Hepatocyte (in vitro differentiated cells): ENCODE data around the gene GCNT2. TPM values are rescaled to one million over a fixed set of nuclear protein-coding genes. Genes with fewer than 3 reads are reported as not detected.

ENCODE experiments used
- DNase-seq: peaks from one replicate; pipeline ENCODE4 v3.0.0-alpha.2; 2016; ENCODE audit warnings: low spot score
- H2AFZ ChIP-seq: fragments of 200-600 bp; sonication (generic); 2 replicates; pipeline ENCODE4 v1.6.0; 2016; ENCODE audit warnings: antibody characterized with exemption, mild to moderate bottlenecking
- H3K27ac ChIP-seq: fragments of 200-600 bp; sonication (generic); 2 replicates; pipeline ENCODE4 v1.5.1; 2016; ENCODE audit warnings: mild to moderate bottlenecking
- H3K27me3 ChIP-seq: fragments of 200-600 bp; sonication (generic); 2 replicates; pipeline ENCODE4 v1.6.1; 2016
- H3K36me3 ChIP-seq: fragments of 200-600 bp; sonication (generic); replicated peaks from 2 replicates; pipeline ENCODE4 v1.5.1; 2016; ENCODE audit warnings: low read depth; ENCODE audit not compliant: insufficient read depth
- H3K4me1 ChIP-seq: fragments of 200-600 bp; sonication (generic); 2 replicates; pipeline ENCODE4 v1.5.1; 2016; ENCODE audit warnings: mild to moderate bottlenecking, moderate library complexity; ENCODE audit not compliant: insufficient read depth
- H3K4me2 ChIP-seq: fragments of 200-600 bp; sonication (generic); 2 replicates; pipeline ENCODE4 v1.6.0; 2016
- H3K4me3 ChIP-seq: fragments of 200-600 bp; sonication (generic); 2 replicates; pipeline ENCODE4 v1.5.1; 2016; ENCODE audit warnings: mild to moderate bottlenecking
- H3K79me2 ChIP-seq: fragments of 200-600 bp; sonication (generic); 2 replicates; pipeline ENCODE4 v1.6.0; 2017; ENCODE audit warnings: mild to moderate bottlenecking
- H3K9me2 ChIP-seq: fragments of 200-600 bp; sonication (generic); replicated peaks from 2 replicates; pipeline ENCODE4 v1.6.0; 2017; ENCODE audit warnings: mild to moderate bottlenecking; ENCODE audit not compliant: insufficient read depth
- H3K9me3 ChIP-seq: fragments of 200-600 bp; sonication (generic); 2 replicates; pipeline ENCODE4 v1.5.1; 2016; ENCODE audit warnings: low read depth, mild to moderate bottlenecking
- H4K20me1 ChIP-seq: fragments of 200-600 bp; sonication (generic); 2 replicates; pipeline ENCODE4 v1.6.0; 2016; ENCODE audit warnings: mild to moderate bottlenecking; ENCODE audit not compliant: insufficient read depth, poor library complexity, severe bottlenecking
- EZH2 ChIP-seq: fragments of 200-600 bp; sonication (generic); IDR thresholded peaks from 2 replicates; pipeline ENCODE4 v1.6.1; 2016; ENCODE audit warnings: antibody characterized with exemption, mild to moderate bottlenecking, borderline replicate concordance
- EZH2phosphoT487 ChIP-seq: fragments of 200-600 bp; sonication (generic); IDR thresholded peaks from one replicate; pipeline ENCODE4 v1.6.1; 2018; ENCODE audit warnings: antibody characterized with exemption, mild to moderate bottlenecking, low read depth, moderate library complexity; ENCODE audit not compliant: unreplicated experiment, severe bottlenecking
- WGBS: methylation state at CpG from one replicate; pipeline ENCODE4 v1.1.6; 2016; ENCODE audit warnings: low lambda C conversion rate; ENCODE audit errors: missing lambda C conversion rate; 5-methylcytosine and 5-hydroxymethylcytosine counted together
- polyA plus RNA-seq: library from polyadenylated mRNA; unstranded; fragments of >200 nt; fragmentation: Nextera tagmentation; extraction: Ambion mirVana; gene quantifications from 2 replicates; pipeline ENCODE4 v1.2.1, GENCODE V29; 2016
- total RNA-seq: library from RNA; depleted of rRNA; stranded (reverse); fragments of >200 nt; gene quantifications from 2 replicates; pipeline ENCODE4 v1.2.3, GENCODE V29; 2014
- TF ChIP-seq, protein P1 (sequence below): fragments of 200-600 bp; sonication (generic); IDR thresholded peaks from 2 replicates; pipeline ENCODE4 v1.5.1; 2016; ENCODE audit warnings: antibody characterized with exemption, mild to moderate bottlenecking; ENCODE audit not compliant: poor library complexity

Gene GCNT2
- 36.4 and 39.3 TPM in 2 replicates for total RNA-seq
- polyA plus RNA-seq = 16.3 and 25.9 TPM in 2 replicates

DNA sequence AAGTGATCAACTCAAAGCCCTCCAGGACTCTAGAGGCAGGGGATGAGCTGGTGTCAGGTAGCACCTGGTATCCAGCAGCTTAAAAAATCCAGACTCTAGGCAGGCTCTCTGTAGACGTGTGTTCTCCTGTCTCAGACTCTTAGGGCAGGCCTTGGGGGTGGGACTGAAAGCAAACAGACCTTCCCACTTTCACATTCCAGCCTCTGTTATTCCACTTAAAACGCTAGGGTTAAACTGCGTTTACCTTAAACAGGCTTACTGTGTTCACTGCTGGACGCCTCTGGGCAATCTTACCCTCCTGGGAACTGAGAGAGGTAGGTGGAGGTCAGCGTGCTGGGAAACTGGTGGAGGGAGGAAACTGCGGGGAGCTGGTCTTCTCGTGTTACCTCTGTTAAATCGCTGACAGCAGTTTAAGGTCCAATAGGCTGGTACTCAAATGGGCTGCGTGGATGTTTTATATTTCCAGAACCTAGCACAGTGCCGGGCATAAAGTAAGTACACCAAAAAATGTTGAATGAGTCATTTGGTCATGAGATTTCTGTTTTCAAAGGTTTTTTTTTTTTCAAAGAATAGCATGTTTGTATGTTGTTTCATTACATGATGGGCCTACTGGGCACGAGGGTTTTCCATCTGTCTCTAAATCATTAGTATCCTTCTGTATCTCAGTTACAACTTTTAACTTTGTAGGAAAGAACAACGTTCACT, at the start of gene GCNT2:
GCNT2 (plus strand) TSS at position 248 of the 705 bp plus-strand sequence. CDS start 7,561 bp downstream, outside the sequence.
- no peak for TF ChIP-seq EZH2phosphoT487
- TF ChIP-seq EZH2 = no peak
- TF ChIP-seq, protein P1, sequence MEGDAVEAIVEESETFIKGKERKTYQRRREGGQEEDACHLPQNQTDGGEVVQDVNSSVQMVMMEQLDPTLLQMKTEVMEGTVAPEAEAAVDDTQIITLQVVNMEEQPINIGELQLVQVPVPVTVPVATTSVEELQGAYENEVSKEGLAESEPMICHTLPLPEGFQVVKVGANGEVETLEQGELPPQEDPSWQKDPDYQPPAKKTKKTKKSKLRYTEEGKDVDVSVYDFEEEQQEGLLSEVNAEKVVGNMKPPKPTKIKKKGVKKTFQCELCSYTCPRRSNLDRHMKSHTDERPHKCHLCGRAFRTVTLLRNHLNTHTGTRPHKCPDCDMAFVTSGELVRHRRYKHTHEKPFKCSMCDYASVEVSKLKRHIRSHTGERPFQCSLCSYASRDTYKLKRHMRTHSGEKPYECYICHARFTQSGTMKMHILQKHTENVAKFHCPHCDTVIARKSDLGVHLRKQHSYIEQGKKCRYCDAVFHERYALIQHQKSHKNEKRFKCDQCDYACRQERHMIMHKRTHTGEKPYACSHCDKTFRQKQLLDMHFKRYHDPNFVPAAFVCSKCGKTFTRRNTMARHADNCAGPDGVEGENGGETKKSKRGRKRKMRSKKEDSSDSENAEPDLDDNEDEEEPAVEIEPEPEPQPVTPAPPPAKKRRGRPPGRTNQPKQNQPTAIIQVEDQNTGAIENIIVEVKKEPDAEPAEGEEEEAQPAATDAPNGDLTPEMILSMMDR = no peak
- Histone ChIP-seq H3K4me1 (peaks cover 6% of the 10 kb centered on the region), H3K27me3 (no peaks in the 10 kb centered on the region), H3K9me3 (no peaks in the 10 kb centered on the region), H3K4me3 (peak within 1 kb of the TSS; percentile 8), H3K4me2 (peak within 1 kb of the TSS; percentile 60), H3K9me2 (no peaks in the 10 kb centered on the region), H3K36me3 (no peaks in the 10 kb centered on the region), H3K79me2 (peaks cover 27% of the 10 kb centered on the region), H2AFZ (peak within 1 kb of the TSS; percentile 13), H4K20me1 (no peaks in the 10 kb centered on the region), H3K27ac (peak within 1 kb of the TSS; percentile 91)
- DNase-seq = peak; percentile 83
- WGBS = 6% methylated on average over 12 of the region's 12 CpGs

DNA sequence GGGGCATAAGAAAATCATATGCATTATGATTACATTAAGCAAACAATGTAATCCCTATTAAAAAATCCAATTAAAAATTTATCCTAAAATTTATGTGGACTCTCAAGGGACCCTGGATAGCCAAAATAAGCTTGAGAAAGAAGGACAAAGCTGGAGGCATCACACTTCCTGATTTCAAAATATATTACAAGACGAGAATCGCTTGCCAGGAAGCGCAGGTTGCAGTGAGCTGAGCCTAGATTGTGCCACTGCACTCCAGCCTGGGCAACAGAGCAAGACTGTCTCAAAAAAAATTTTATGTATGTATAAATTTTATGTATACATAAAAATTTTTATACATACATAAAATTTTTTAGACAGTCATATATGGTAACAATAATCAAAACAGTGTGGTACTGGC, 48.5 kb upstream of the GCNT2 start:
- H2AFZ ChIP-seq = no peak overlapping the region
- 97% methylated on average over 3 of the region's 3 CpGs for WGBS
- no peaks in the 10 kb centered on the region for H3K27me3 ChIP-seq
- H3K4me1 ChIP-seq = no peaks in the 10 kb centered on the region
- no peaks in the 10 kb centered on the region for H3K9me2 ChIP-seq
- H3K4me3 ChIP-seq = no peak overlapping the region
- H3K79me2 ChIP-seq = no peaks in the 10 kb centered on the region
- no peaks in the 10 kb centered on the region for H3K36me3 ChIP-seq
- no peak overlapping the region for H3K27ac ChIP-seq
- H4K20me1 ChIP-seq = no peaks in the 10 kb centered on the region
- no peak for DNase-seq
- H3K9me3 ChIP-seq = no peaks in the 10 kb centered on the region
- TF ChIP-seq, protein P1 = no peak
- TF ChIP-seq EZH2 = no peak
- TF ChIP-seq EZH2phosphoT487 = no peak
- H3K4me2 ChIP-seq = no peak overlapping the region

DNA sequence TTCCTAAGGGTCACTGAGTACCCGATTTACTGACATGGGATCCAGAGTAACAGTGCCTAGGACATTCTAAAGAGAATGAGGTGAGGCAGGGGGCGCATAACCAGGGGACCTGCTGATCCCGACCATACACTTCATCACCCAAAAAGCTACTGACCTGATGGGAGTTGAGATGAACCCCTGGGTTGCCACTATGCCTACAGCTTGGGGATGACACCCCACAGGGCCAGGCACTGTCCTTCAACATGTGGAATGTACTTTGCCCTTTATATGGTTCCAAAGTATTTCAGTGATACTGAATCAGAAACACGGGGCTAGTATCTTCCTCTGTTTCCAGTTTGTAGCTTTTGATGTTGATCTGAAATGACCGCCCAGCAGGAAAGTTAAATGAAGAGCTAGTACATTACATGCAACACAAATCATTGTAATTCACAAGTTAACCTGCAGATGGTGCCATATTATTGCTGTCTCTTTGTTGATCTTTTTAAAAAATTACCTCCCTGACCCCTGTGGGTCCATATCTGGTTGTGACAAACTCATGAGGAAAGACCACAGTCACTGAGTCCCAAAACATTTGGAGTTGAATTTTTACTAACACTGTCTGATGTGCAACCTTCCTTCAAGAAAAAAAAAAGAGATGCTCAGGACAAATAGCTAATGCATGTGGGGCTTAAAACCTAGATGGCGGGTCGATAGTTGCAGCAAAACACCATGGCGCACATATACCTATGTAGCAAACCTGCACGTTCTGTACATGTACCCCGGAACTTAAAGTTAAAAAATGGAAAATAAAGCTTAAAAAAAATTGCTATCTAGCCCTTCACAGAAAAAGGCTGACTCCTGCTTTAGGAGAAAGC, 42.7 kb upstream of the GCNT2 start:
- no peaks in the 10 kb centered on the region for H3K4me1 ChIP-seq
- H3K79me2 ChIP-seq = no peaks in the 10 kb centered on the region
- H3K27me3 ChIP-seq = no peaks in the 10 kb centered on the region
- H4K20me1 ChIP-seq = no peaks in the 10 kb centered on the region
- DNase-seq = peak; percentile 61
- H3K27ac ChIP-seq = no peak overlapping the region
- no peaks in the 10 kb centered on the region for H3K9me2 ChIP-seq
- no peak overlapping the region for H3K4me3 ChIP-seq
- H3K36me3 ChIP-seq = no peaks in the 10 kb centered on the region
- H3K9me3 ChIP-seq = no peaks in the 10 kb centered on the region
- 64% methylated on average over 10 of the region's 10 CpGs for WGBS
- H3K4me2 ChIP-seq = no peak overlapping the region
- no peak overlapping the region for H2AFZ ChIP-seq
- TF ChIP-seq EZH2phosphoT487 (no peak), EZH2 (no peak)
- TF ChIP-seq, protein P1 = peak; percentile 73
